Testis (tissue), 2 donors: ENCODE data around the gene HIRA.
"Not testable (repeated sequence)": the region's sequence is repeated elsewhere in the genome, so short reads cannot be mapped to it uniquely, and the experiment has no call there.

Source experiments
- CTCF ChIP-seq, 3 experiments: fragments of 450-650 bp in 2 of 3; fragments of 200-600 bp in 1 of 3; sonication (generic) in 1 of 3; IDR thresholded peaks; one replicate each; pipeline ENCODE4 v1.5.1; 2016 to 2019; ENCODE audit warnings: antibody characterized with exemption in 3 of 3, mild to moderate bottlenecking in 2 of 3, moderate library complexity in 1 of 3
- POLR2A ChIP-seq: fragments of 450-650 bp; IDR thresholded peaks from one replicate; pipeline ENCODE4 v1.6.1; 2017; ENCODE audit warnings: antibody characterized with exemption, mild to moderate bottlenecking, moderate library complexity

- not testable (repeated sequence) for TF ChIP-seq CTCF (IDR thresholded peaks at IDR 0.05); POLR2A
Measured at GRCh38 chr22:19330205-19330604, 101.3 kb downstream of the HIRA start.
